ENCODE measurements around the gene IL32.
"Not testable (repeated sequence)": the region's sequence is repeated elsewhere in the genome, so short reads cannot be mapped to it uniquely, and the experiment has no call there.

The IL32 gene

DNA sequence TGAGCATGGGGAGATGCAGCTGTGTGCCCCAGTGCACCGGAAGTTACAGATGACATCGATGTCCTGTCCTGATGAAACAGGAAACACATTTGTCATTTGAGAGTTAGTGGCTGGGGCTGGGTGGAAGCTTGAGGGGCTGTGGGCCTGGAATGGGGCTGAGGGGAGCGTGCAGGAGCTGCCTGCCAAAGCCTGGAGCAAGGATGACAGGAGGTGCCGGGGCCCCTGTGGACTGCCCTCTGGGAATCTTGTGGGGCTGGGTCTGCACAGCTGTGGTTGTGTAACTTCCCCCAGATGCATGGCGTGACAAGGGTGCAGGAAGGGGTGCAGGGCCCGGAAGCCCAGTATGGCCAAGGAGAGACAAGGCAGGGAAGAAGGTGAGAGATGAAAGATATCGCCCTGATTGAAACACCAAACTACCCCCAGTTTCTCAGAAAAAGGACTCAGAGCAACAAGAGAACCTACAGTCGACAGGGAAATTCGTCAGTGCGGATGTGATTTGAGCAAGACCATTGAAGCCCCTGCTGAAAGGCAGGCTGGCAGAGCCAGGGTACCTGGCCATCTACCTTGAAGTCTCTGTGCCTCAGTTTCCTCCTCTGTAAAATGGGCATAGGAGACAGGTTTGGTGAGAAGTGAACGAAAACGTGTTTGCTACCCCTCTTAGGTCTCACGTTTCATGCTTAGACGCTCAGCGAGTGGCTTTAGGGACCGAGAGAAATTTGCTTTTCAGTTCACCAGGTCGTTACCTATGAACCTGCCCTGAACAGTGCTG is 10.3 kb upstream of the IL32 start:
- H3K36me3 ChIP-seq (ENCODE audit: insufficient read depth, low read length): no peaks in the 10 kb centered on the region
- peaks cover 18% of the 10 kb centered on the region; the same call in 1 of the 2 replicates for H3K79me2 ChIP-seq (ENCODE audit: insufficient read depth, low read length)
- no peaks in the 10 kb centered on the region for H3K9me2 ChIP-seq (replicated peaks; ENCODE audit: low read depth, low read length)
- peaks cover 10% of the 10 kb centered on the region for H3K4me1 ChIP-seq (ENCODE audit: insufficient read depth, low read length, poor library complexity, severe bottlenecking)
- H4K20me1 ChIP-seq (ENCODE audit: insufficient read depth, low read length, poor library complexity, severe bottlenecking): peaks cover 8% of the 10 kb centered on the region
- no peaks in the 10 kb centered on the region for H3K27me3 ChIP-seq (ENCODE audit: insufficient read depth, low read length, poor library complexity, severe bottlenecking)
- H3F3A ChIP-seq (ENCODE audit: low read depth): no peaks in the 10 kb centered on the region
- H2AFZ ChIP-seq (ENCODE audit: low read length): no peak overlapping the region
- no peak overlapping the region for H3K4me2 ChIP-seq (ENCODE audit: low read depth, low read length, poor library complexity, severe bottlenecking)
- H3K9ac ChIP-seq (ENCODE audit: low read depth, low read length, poor library complexity, severe bottlenecking): no peak overlapping the region
- no peak overlapping the region for H3K4me3 ChIP-seq (ENCODE audit: low read length, poor library complexity, severe bottlenecking)
- no peaks in the 10 kb centered on the region for H3K9me3 ChIP-seq (ENCODE audit: insufficient read depth, low read depth, low read length)
- TF ChIP-seq, protein P1, sequence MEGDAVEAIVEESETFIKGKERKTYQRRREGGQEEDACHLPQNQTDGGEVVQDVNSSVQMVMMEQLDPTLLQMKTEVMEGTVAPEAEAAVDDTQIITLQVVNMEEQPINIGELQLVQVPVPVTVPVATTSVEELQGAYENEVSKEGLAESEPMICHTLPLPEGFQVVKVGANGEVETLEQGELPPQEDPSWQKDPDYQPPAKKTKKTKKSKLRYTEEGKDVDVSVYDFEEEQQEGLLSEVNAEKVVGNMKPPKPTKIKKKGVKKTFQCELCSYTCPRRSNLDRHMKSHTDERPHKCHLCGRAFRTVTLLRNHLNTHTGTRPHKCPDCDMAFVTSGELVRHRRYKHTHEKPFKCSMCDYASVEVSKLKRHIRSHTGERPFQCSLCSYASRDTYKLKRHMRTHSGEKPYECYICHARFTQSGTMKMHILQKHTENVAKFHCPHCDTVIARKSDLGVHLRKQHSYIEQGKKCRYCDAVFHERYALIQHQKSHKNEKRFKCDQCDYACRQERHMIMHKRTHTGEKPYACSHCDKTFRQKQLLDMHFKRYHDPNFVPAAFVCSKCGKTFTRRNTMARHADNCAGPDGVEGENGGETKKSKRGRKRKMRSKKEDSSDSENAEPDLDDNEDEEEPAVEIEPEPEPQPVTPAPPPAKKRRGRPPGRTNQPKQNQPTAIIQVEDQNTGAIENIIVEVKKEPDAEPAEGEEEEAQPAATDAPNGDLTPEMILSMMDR (conservative IDR thresholded peaks at IDR 0.05; ENCODE audit: low read length): no peak
- TF ChIP-seq EZH2phosphoT487 (IDR thresholded peaks at IDR 0.05; ENCODE audit: borderline replicate concordance): no peak

DNA sequence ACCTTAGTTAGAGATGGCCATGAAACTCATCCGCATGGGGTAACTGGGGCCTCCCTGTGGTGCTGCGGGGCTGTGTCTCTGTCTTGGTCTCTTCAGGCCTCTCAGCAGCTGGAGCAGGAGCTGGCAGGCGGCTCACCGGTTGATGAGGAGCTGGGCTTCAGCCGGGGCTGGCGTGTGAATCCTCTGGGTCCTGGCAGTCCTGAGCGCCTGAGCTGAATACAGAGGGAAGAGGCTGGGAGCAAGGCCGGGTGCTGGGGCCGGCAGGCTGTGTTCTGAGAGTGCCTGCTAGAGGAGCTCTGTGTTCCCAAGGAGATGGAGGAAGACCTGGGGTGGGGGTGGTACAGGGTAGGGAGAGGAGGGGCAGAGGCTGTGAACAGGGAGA is 9.7 kb upstream of the IL32 start:
- H3F3A ChIP-seq (ENCODE audit: low read depth); H3K4me3 ChIP-seq (ENCODE audit: low read length, poor library complexity, severe bottlenecking); H4K20me1 ChIP-seq (ENCODE audit: insufficient read depth, low read length, poor library complexity, severe bottlenecking); H3K36me3 ChIP-seq (ENCODE audit: insufficient read depth, low read length); H3K27me3 ChIP-seq (ENCODE audit: insufficient read depth, low read length, poor library complexity, severe bottlenecking); H3K9me3 ChIP-seq (ENCODE audit: insufficient read depth, low read depth, low read length); H2AFZ ChIP-seq (ENCODE audit: low read length); H3K9me2 ChIP-seq (replicated peaks; ENCODE audit: low read depth, low read length); H3K4me2 ChIP-seq (ENCODE audit: low read depth, low read length, poor library complexity, severe bottlenecking); H3K9ac ChIP-seq (ENCODE audit: low read depth, low read length, poor library complexity, severe bottlenecking): not testable (repeated sequence)
- Histone ChIP-seq H3K79me2 (ENCODE audit: insufficient read depth, low read length) (peaks cover 18% of the 10 kb centered on the region; the same call in 1 of the 2 replicates), H3K4me1 (ENCODE audit: insufficient read depth, low read length, poor library complexity, severe bottlenecking) (peaks cover 10% of the 10 kb centered on the region)

DNA sequence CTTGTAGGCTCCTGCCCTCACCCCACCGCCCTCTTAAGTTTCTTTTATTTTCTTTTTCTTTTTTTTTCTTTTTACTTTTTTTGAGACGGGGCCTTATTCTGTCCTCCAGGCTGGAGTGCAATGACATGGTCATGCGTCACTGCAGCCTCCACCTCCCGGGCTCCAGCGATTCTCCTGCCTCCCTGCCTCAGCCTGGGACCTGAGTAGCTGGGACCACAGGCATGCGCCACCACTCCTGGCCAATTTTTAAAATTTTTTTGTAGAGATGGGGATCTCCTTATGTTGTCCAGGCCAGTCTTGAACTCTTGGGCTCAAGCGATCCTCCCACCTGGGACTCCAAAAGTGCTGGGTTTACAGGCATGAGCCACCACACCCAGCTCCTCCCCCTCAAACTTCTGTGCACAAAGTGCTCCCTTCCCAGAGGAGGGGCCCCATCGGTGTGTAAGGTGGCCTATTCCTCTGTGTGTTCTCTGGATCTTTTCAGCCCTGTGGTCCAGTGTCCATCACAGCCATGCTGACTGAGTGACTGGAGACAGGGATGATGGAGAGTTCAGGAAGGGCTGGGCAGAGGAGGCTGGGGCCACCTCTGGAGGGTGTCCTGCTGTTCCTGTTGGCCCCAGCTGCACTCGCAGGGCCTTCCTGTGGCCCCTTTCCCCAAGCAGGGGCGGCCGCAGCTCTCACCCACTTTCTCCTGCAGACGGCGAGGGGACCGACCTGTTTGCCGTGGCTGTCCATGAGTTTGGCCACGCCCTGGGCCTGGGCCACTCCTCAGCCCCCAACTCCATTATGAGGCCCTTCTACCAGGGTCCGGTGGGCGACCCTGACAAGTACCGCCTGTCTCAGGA is 8.9 kb upstream of the IL32 start:
- Histone ChIP-seq H4K20me1 (ENCODE audit: insufficient read depth, low read length, poor library complexity, severe bottlenecking) (peaks cover 8% of the 10 kb centered on the region), H3K4me2 (ENCODE audit: low read depth, low read length, poor library complexity, severe bottlenecking) (peak overlapping the region; percentile 63), H3K9me3 (ENCODE audit: insufficient read depth, low read depth, low read length) (no peaks in the 10 kb centered on the region), H3F3A (ENCODE audit: low read depth) (no peaks in the 10 kb centered on the region), H3K79me2 (ENCODE audit: insufficient read depth, low read length) (peaks cover 18% of the 10 kb centered on the region; the same call in 1 of the 2 replicates), H3K9me2 (replicated peaks; ENCODE audit: low read depth, low read length) (no peaks in the 10 kb centered on the region), H2AFZ (ENCODE audit: low read length) (no peak overlapping the region), H3K4me1 (ENCODE audit: insufficient read depth, low read length, poor library complexity, severe bottlenecking) (peaks cover 10% of the 10 kb centered on the region), H3K27me3 (ENCODE audit: insufficient read depth, low read length, poor library complexity, severe bottlenecking) (no peaks in the 10 kb centered on the region), H3K36me3 (ENCODE audit: insufficient read depth, low read length) (no peaks in the 10 kb centered on the region), H3K9ac (ENCODE audit: low read depth, low read length, poor library complexity, severe bottlenecking) (no peak overlapping the region), H3K4me3 (ENCODE audit: low read length, poor library complexity, severe bottlenecking) (no peak overlapping the region)
- TF ChIP-seq EZH2phosphoT487 (IDR thresholded peaks at IDR 0.05; ENCODE audit: borderline replicate concordance): no peak
- TF ChIP-seq, protein P1 (conservative IDR thresholded peaks at IDR 0.05; ENCODE audit: low read length): no peak

Measured in Loucy (cell line).